Measurements from ENCODE around the gene ARHGEF38.

- TF ChIP-seq CTCF (conservative IDR thresholded peaks at IDR 0.05) (no peak), EZH2 (IDR thresholded peaks at IDR 0.05; ENCODE audit: low read depth) (no peak)
Measured at GRCh38 chr4:105563352-105563751, 10.9 kb downstream of the ARHGEF38 start.
